Fibroblast of pulmonary artery (primary cell): ENCODE results near the gene TMEM121B.

Source experiments
- DNase-seq: peaks from one replicate; pipeline ENCODE4 v3.0.0-alpha.2; 2010; ENCODE audit warnings: low read depth
- H3K4me3 ChIP-seq: replicated peaks from 2 replicates; pipeline ENCODE4 v1.5.1; 2011; ENCODE audit warnings: low read depth, mild to moderate bottlenecking, control low read depth, low read length, moderate library complexity
- TF ChIP-seq, protein P1 (sequence below): IDR thresholded peaks from 2 replicates; pipeline ENCODE4 v1.5.1; 2011; ENCODE audit warnings: mild to moderate bottlenecking, control low read depth, low read length, inconsistent platforms; ENCODE audit errors: missing control alignments

TMEM121B gene

GRCh38 chr22:17093081-17093480, 28.1 kb downstream of the TMEM121B start:
- TF ChIP-seq, protein P1, sequence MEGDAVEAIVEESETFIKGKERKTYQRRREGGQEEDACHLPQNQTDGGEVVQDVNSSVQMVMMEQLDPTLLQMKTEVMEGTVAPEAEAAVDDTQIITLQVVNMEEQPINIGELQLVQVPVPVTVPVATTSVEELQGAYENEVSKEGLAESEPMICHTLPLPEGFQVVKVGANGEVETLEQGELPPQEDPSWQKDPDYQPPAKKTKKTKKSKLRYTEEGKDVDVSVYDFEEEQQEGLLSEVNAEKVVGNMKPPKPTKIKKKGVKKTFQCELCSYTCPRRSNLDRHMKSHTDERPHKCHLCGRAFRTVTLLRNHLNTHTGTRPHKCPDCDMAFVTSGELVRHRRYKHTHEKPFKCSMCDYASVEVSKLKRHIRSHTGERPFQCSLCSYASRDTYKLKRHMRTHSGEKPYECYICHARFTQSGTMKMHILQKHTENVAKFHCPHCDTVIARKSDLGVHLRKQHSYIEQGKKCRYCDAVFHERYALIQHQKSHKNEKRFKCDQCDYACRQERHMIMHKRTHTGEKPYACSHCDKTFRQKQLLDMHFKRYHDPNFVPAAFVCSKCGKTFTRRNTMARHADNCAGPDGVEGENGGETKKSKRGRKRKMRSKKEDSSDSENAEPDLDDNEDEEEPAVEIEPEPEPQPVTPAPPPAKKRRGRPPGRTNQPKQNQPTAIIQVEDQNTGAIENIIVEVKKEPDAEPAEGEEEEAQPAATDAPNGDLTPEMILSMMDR: no peak
- DNase-seq: no peak
- no peak overlapping the region for H3K4me3 ChIP-seq

GRCh38 chr22:17091851-17092250, 29.3 kb downstream of the TMEM121B start:
- TF ChIP-seq, protein P1: no peak
- DNase-seq: no peak
- H3K4me3 ChIP-seq: no peak overlapping the region

- DNase-seq: no peak
- TF ChIP-seq, protein P1: no peak
- H3K4me3 ChIP-seq: no peak overlapping the region
These were observed 30.6 kb downstream of the TMEM121B start for GRCh38 chr22:17090550-17090949.

- TF ChIP-seq, protein P1: no peak
- peak; percentile 45 for DNase-seq
- no peak overlapping the region for H3K4me3 ChIP-seq
These were observed 33.5 kb downstream of the TMEM121B start for GRCh38 chr22:17087498-17088131.

- TF ChIP-seq, protein P1: no peak
- H3K4me3 ChIP-seq: peak overlapping the region; percentile 81
- DNase-seq: no peak
These were observed 34.2 kb downstream of the TMEM121B start for GRCh38 chr22:17086788-17087497.

DNA sequence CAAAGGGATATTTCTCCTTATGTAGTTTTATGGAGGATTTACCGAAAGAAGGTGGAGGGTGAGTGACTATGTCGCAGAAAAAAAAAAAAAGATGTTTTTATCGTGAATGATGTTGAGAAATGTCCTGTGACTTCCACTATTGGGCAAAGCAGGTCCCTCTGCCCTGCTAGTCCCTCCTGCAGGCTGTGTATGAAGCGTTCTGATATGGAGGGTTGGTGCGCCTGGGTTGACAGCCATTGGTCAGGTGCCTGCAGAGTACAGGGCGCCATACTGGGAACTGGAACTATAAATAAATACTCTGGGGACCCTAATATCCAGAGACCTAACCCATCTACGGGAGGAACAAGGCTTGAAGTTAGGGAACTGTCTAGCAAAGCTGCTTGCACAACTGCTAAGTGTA, 34.9 kb downstream of the TMEM121B start:
- TF ChIP-seq, protein P1: no peak
- no peak for DNase-seq
- peak overlapping the region; percentile 81 for H3K4me3 ChIP-seq
